HG02642 (cell line): ENCODE measurements around the gene ADARB2.

ENCODE experiments used
- ATAC-seq: cut with Tn5 transposase; IDR thresholded peaks from one replicate; pipeline ENCODE4 v1.9.1; 2021; ENCODE audit warnings: mild to moderate bottlenecking; ENCODE audit not compliant: unreplicated experiment, poor library complexity

Gene ADARB2

DNA sequence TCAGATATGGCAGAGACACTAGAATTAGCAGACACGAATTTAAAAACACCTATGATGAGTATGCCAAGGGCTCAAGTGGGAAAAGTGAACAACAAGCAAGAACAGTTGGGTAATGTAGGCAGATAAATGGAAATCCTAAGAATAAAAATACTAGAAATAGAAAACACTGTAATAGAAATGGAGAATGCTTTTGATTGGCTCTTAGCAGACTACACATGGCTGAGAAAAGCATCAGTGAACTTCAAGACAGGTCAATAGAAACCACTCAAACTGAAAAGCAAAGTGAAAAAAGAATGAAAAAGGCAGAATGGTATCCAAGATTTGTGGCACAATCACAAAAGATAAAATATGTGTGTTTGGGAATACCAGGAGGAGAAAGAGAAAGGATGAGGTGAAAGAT, 598.8 kb downstream of the ADARB2 start:
- ATAC-seq, result no peak

DNA sequence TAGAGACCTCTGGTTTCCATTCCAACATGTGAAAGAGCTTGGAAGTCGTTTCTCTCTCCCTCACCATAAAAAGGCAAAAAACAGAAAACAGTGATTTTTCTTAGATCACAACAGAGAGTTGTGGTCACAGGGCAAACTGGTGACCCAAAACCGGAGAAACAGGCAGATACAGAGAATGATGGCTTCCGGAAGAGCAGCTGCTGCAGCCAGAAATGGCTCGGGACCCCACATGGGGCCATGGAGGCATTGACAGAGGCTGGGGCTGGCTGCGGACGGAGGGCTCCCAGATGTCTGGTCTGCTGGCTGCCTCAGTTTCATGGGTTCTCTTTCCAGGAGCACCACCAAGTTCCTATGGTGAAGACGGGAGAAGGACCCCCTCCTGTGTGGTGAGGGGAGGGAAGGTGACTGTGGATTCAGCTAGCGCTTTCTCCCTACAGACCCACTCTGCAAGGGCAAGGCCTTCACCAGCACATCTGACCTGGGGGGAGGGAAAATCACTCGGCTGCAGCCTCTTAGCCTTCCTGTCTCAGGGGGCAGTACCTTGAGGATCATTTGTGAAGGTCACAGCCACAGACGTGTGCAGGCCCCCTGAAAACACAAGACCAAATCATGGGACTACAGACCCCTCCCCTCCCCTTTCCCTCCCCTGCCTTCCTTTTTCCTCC, 599.7 kb downstream of the ADARB2 start:
- no peak for ATAC-seq

DNA sequence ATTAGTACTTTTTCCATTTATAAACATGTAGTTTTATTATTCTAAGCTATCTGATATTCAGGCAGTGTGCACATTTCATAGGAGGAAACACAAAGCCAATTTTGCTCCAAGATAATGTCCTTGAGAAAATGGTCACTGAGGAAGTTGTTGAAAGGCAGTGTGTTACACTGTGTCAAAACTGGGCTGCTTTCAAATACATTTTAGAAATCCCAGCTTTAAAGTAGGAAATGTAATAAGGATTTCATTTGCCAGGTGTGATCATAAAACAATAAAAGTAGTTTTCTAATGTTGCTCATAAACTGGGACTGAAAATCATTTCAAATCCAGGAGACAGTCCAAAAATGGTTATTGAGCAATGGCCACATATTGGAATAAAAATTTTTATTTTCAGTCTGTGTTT, 601.1 kb downstream of the ADARB2 start:
- ATAC-seq, result no peak

- ATAC-seq, result no peak
Observed at GRCh38 chr10:1134156-1134555, 603.2 kb downstream of the ADARB2 start.

DNA sequence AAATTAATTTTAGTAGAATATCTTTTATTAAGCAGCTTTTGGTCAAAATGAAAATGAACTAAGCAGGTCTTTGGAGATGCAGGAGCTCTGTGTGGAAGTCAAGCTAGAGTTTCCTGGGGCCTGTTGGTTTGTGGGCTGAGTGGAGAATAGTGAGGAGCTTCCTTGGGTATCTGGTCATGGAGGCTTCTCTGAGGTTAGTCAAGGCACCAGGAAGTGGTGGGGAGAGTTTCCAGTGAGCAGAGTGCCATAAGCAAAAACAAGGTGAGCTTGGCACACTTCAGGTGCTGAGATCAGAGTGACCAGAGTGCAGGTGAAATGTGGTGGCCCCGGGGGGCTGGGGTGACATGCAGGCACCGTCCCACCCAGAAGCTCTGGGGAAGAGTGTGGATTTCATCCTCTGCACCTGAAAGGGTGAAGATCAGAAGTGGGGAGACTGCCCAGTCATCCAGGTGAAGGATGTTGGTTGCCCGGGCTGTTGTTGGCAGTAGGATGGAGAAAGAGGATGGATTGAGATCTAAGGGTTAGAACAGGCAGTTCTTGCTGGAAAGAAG, 603.8 kb downstream of the ADARB2 start:
- ATAC-seq, result no peak

GRCh38 chr10:1132584-1132983, 604.7 kb downstream of the ADARB2 start:
- no peak for ATAC-seq

- ATAC-seq, result no peak
Observed at GRCh38 chr10:1130995-1131790, 606.1 kb downstream of the ADARB2 start.

- no peak for ATAC-seq
Observed at GRCh38 chr10:1130226-1130625, 607.1 kb downstream of the ADARB2 start.

GRCh38 chr10:1128649-1129048, 608.7 kb downstream of the ADARB2 start:
- ATAC-seq, result no peak

DNA sequence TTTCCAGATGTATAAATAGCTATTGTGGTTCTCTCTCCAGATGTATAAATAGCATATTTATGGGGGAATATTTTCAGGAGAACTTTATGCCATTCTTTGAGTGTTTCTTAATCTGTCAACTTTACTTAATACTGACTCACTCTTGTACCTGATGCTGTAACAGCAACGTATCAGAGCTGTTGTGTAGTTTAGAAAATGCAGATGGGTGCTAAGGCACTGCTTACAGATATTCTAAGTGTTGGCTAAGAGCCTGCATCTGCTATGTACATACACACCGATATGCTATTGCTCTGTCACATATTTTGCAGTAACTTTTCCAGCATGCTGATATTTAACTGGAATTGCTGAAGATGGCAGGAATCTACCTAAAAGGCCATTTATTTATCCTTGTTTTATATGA, 609.2 kb downstream of the ADARB2 start:
- ATAC-seq, result no peak

GRCh38 chr10:1127629-1128028, 609.7 kb downstream of the ADARB2 start:
- no peak for ATAC-seq
